ENCODE measurements around the gene ENOPH1.

- TF ChIP-seq PKNOX1 (IDR thresholded peaks at IDR 0.05) (no peak), BHLHE40 (IDR thresholded peaks at IDR 0.05; ENCODE audit: borderline replicate concordance) (no peak), FOXM1 (IDR thresholded peaks at IDR 0.05; ENCODE audit: borderline replicate concordance) (no peak), ZNF384 (IDR thresholded peaks at IDR 0.05) (no peak), TARDBP (IDR thresholded peaks at IDR 0.05) (no peak)
Observed at GRCh38 chr4:82510216-82510615, 79.8 kb downstream of the ENOPH1 start.

Measured in HEK293T (cell line).